Transverse colon (tissue), 4 donors: ENCODE results near the gene MAP3K21.

Experiments used
- CTCF ChIP-seq, 5 experiments: fragments of 200-600 bp in 3 of 5; fragments of 450-650 bp in 2 of 5; sonication (generic) in 3 of 5; IDR thresholded peaks; 1 replicate in 2 of 5; 2 replicates in 3 of 5; pipeline ENCODE4 v1.5.1; 2016 to 2017; ENCODE audit warnings: antibody characterized with exemption in 5 of 5, inconsistent platforms in 3 of 5, mild to moderate bottlenecking in 2 of 5, moderate library complexity in 1 of 5
- POLR2AphosphoS5 ChIP-seq, 3 donors: sonication (generic); formaldehyde crosslinking; IDR thresholded peaks; one replicate each; pipeline ENCODE4 v1.6.1; 2016; ENCODE audit warnings: antibody characterized with exemption in 3 of 3

DNA sequence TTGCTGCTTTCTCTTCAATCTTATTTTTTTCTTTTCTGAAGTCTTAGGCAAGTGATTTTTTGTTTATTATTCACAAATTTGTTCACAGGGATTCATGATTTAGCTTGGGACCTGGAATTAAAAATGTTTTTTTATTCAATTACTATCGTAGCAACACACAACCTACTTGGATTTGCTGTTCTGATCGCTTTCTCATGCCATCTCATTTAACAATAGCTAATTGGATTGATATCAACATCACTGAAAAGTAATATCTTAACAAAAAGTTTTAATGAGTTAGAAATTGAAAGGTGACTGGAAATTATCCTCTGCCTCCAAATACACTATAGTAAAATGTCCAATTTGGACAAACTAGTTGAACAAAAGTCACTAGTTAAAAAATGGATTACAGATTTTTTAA, 32.4 kb downstream of the MAP3K21 start:
- no peak for TF ChIP-seq CTCF (IDR thresholded peaks at IDR 0.05)
- TF ChIP-seq POLR2AphosphoS5 (IDR thresholded peaks at IDR 0.05) = no peak
